Uterus (tissue), 4 donors: Measurements from ENCODE around the gene RAPGEFL1. TPM values are rescaled to one million over a fixed set of nuclear protein-coding genes. Genes with fewer than 3 reads are reported as not detected.
"Not testable (repeated sequence)": the region's sequence is repeated elsewhere in the genome, so short reads cannot be mapped to it uniquely, and the experiment has no call there.

Experiments used
- DNase-seq, 2 donors: peaks; one replicate each; pipeline ENCODE4 v3.0.0-alpha.2; 2019 to 2020
- H3K27ac ChIP-seq, 2 donors: fragments of 200-600 bp; sonication (generic); 1 replicate in 1 of 2; 2 replicates in 1 of 2; pipeline ENCODE4 v1.5.1; 2016 to 2018
- H3K27me3 ChIP-seq, 2 donors: fragments of 200-600 bp; sonication (generic); one replicate each; pipeline ENCODE4 v1.5.1; 2018 to 2019; ENCODE audit warnings: control low read depth in 1 of 2
- H3K36me3 ChIP-seq, 2 donors: fragments of 200-600 bp; sonication (generic); one replicate each; pipeline ENCODE4 v1.5.1; 2019; ENCODE audit warnings: control low read depth in 1 of 2
- H3K4me1 ChIP-seq, 2 donors: fragments of 200-600 bp; sonication (generic); one replicate each; pipeline ENCODE4 v1.5.1; 2018 to 2019; ENCODE audit warnings: control low read depth in 1 of 2
- H3K4me3 ChIP-seq, 2 donors: fragments of 200-600 bp; sonication (generic); 1 replicate in 1 of 2; 2 replicates in 1 of 2; pipeline ENCODE4 v1.5.1; 2018 to 2019; ENCODE audit warnings: mild to moderate bottlenecking in 1 of 2
- H3K9me3 ChIP-seq, 2 donors: fragments of 200-600 bp; sonication (generic); one replicate each; pipeline ENCODE4 v1.5.1; 2019; ENCODE audit warnings: control low read depth in 1 of 2
- POLR2A ChIP-seq, 2 donors: fragments of 450-650 bp; IDR thresholded peaks; one replicate each; pipeline ENCODE4 v1.6.1; 2016; ENCODE audit warnings: antibody characterized with exemption in 2 of 2, mild to moderate bottlenecking in 1 of 2, moderate library complexity in 1 of 2
- intact Hi-C: fragments of 100-400 bp; cut with DNase I; formaldehyde crosslinking; loops from one replicate; pipeline ENCODE4 v1.15.1; 2023; ENCODE audit warnings: low total_unique reads
- total RNA-seq, 4 donors: library from RNA; depleted of rRNA in 3 of 4; stranded (reverse); fragments of >200 nt in 3 of 4; gene quantifications; one replicate each; pipeline versions ENCODE4 v1.1.0 to v1.2.4, GENCODE V29; 2014 to 2023
- TF ChIP-seq, protein P1 (sequence below), 4 experiments: fragments of 200-600 bp in 2 of 4; fragments of 450-650 bp in 2 of 4; sonication (generic) in 2 of 4; IDR thresholded peaks; one replicate each; pipeline ENCODE4 v1.5.1; 2016 to 2019; ENCODE audit warnings: antibody characterized with exemption in 4 of 4, mild to moderate bottlenecking in 2 of 4, moderate library complexity in 1 of 4
- donor health status: DM: yes; HTN: yes; CAD: no.

The RAPGEFL1 gene
- total RNA-seq, 4 donors from 2014 or later: 0.29 to 21.5 (median 2.0) TPM

DNA sequence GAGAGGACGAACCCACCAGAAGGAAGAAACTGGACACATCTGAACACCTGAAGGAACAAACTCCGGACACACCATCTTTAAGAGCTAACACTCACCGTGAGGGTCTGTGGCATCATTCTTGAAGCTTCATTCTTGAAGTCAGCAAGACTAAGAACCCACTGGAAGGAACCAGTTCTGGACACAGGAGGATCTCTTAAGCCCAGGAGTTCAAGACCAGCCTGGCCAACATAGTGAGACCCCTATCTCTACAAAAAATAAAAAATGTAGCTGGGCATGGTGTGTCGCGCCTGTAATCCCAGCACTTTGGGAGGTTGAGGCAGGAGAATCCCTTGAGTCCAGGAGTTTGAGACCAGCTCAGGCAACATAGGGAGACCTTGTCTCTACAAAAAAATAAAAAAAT, 21.3 kb downstream of the RAPGEFL1 start:
- H3K27ac ChIP-seq: no peak overlapping the region
- no peak for DNase-seq
- no peaks in the 10 kb centered on the region for H3K4me1 ChIP-seq
- H3K4me3 ChIP-seq: no peak overlapping the region
- intact Hi-C loops: no loop called here
- H3K36me3 ChIP-seq: no peaks in the 10 kb centered on the region
- no peaks in the 10 kb centered on the region for H3K27me3 ChIP-seq
- no peaks in the 10 kb centered on the region for H3K9me3 ChIP-seq
- TF ChIP-seq POLR2A (IDR thresholded peaks at IDR 0.05): no peak
- TF ChIP-seq, protein P1, sequence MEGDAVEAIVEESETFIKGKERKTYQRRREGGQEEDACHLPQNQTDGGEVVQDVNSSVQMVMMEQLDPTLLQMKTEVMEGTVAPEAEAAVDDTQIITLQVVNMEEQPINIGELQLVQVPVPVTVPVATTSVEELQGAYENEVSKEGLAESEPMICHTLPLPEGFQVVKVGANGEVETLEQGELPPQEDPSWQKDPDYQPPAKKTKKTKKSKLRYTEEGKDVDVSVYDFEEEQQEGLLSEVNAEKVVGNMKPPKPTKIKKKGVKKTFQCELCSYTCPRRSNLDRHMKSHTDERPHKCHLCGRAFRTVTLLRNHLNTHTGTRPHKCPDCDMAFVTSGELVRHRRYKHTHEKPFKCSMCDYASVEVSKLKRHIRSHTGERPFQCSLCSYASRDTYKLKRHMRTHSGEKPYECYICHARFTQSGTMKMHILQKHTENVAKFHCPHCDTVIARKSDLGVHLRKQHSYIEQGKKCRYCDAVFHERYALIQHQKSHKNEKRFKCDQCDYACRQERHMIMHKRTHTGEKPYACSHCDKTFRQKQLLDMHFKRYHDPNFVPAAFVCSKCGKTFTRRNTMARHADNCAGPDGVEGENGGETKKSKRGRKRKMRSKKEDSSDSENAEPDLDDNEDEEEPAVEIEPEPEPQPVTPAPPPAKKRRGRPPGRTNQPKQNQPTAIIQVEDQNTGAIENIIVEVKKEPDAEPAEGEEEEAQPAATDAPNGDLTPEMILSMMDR (IDR thresholded peaks at IDR 0.05): no peak

DNA sequence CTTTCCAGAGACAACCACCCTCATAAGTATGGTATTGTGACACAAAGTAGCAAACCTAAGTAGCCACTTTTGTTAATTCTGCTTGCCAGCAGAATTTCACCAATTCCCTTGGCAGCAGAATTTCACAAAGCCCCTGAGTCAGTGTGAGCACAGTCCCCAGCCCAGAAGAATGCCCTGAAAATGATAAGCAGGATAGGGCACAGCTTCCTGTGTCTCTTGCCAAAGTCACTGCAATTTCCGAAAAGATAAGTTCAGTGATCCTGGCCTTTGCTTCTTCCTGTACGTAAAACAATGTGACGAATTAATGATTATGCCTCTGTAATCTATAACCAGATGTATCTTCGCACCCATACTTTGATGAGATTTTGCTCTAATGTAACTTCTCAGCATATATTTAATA, 25.9 kb downstream of the RAPGEFL1 start:
- no peak overlapping the region for H3K27ac ChIP-seq
- H3K9me3 ChIP-seq: no peaks in the 10 kb centered on the region
- no peaks in the 10 kb centered on the region for H3K4me1 ChIP-seq
- no peak for DNase-seq
- intact Hi-C loops: no loop called here
- no peak overlapping the region for H3K4me3 ChIP-seq
- TF ChIP-seq POLR2A (IDR thresholded peaks at IDR 0.05): no peak
- TF ChIP-seq, protein P1 (IDR thresholded peaks at IDR 0.05): no peak
- H3K27me3 ChIP-seq: no peaks in the 10 kb centered on the region
- H3K36me3 ChIP-seq: no peaks in the 10 kb centered on the region

DNA sequence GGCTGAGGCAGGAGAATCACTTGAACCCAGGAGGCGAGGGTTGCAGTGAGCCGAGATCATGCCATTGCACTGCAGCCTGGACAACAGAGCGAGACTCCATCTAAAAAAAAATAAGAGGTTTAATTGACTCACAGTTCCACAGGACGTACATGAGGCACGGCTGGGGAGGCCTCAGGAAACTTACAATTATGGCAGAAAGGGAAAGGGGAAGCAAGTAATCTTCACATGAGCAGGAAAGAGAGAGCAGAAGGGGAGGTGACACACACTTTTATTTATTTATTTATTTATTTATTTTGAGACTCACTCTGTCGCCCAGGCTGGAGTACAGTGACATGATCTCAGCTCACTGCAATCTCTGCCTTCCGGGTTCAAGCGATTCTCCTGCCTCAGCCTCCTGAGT, 28.9 kb downstream of the RAPGEFL1 start:
- H3K36me3 ChIP-seq, H3K27me3 ChIP-seq, H3K4me1 ChIP-seq, H3K27ac ChIP-seq, H3K9me3 ChIP-seq, H3K4me3 ChIP-seq, intact Hi-C loops, DNase-seq: not testable (repeated sequence)

DNA sequence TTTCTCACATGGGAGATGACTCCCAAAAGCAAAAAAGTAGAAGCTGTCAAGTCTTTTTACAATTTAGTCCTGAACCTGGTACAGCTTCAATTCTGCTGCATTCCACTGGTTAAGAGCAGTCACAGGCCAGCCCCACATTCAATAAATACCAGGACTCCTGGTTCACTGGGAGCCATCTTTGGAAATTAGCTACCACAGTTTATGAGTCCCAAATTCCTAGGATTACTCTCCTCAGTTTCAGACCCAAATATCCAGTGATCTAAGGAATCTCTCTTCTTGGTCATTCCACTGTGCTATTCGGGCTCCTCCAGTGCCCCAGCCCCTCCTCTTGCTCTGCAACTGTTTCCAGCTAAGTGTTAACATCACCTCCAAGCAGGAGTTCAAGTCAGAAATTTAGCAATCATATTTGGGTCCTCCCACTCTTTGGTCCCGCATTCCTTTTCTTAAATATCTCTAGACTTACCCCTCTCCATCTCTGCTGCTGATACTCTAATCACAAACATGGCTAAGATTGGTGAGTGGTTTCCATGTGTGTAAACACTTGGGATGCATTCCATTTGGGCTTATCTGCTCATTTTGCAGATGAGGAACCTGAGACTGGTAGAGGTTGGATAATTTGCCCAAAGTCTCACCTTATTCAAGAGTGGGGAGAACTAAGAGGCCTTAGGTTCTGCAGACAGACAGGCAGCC, 32.3 kb downstream of the RAPGEFL1 start:
- TF ChIP-seq POLR2A (IDR thresholded peaks at IDR 0.05): no peak
- TF ChIP-seq, protein P1 (IDR thresholded peaks at IDR 0.05): no peak
- H3K9me3 ChIP-seq: no peaks in the 10 kb centered on the region
- intact Hi-C loops: no loop called here
- H3K27ac ChIP-seq: no peak overlapping the region
- H3K4me1 ChIP-seq: no peaks in the 10 kb centered on the region
- H3K36me3 ChIP-seq: no peaks in the 10 kb centered on the region
- DNase-seq: no peak
- no peak overlapping the region for H3K4me3 ChIP-seq
- no peaks in the 10 kb centered on the region for H3K27me3 ChIP-seq

DNA sequence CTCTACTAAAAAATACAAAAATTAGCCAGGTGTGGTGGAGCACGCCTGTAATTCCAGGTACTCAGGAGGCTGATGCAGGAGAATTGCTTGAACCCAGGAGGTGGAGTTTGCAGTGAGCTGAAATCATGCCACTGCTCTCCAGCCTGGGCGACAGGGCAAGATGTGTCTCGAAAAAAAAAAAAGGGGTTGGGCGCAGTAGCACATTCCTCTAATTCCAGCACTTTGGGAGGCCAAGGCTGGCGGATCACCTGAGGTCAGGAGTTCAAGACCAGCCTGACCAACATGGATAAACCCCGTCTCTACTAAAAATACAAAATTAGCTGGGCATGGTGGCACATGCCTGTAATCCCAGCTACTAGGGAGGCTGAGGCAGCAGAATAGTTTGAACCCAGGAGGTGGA, 36.6 kb downstream of the RAPGEFL1 start:
- H3K27me3 ChIP-seq, H3K4me3 ChIP-seq, H3K36me3 ChIP-seq, H3K27ac ChIP-seq, H3K9me3 ChIP-seq, DNase-seq, intact Hi-C loops, H3K4me1 ChIP-seq: not testable (repeated sequence)

DNA sequence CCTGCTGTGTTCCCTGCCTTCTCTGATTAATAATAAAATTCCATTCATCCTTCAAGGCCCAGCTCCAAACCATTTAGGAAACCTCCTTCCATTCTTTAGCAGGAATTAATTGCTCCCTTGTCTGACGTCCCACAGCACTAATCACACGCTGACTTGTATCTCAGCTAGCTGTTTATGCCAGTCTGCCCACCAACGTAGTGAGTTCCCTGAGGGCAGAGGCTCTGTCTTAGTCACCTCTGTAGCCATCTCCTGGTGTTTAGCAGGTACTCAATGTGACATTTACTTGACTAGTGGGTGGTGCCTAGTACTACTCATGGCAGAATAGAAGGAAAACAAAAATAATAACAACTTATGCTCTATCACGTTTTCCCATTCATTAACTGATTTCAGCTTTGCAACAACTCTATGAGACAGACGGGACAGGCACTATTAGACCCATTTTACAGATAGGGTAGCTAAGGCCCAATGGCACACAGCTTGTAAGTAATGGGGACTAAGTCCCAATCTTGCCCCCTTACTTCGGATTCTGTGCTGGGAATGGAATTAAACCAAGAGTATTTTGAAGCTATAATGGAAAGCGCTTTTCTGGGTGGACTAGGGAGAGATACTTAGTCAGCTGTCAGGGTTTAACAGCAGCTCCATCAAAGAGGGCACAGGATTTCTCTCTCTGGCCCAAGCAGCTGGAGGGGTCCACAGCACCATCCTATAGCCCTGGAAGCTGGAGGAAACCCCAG, 40.9 kb downstream of the RAPGEFL1 start:
- no peak for DNase-seq
- Histone ChIP-seq H3K4me3 (no peak overlapping the region), H3K27ac (peak overlapping the region; percentile 85 to 97), H3K36me3 (no peaks in the 10 kb centered on the region), H3K9me3 (no peaks in the 10 kb centered on the region), H3K27me3 (no peaks in the 10 kb centered on the region), H3K4me1 (no peaks in the 10 kb centered on the region)
- intact Hi-C loops: no loop called here
- TF ChIP-seq, protein P1 (IDR thresholded peaks at IDR 0.05): no peak
